ENCODE results near the gene TSPAN11.

DNA sequence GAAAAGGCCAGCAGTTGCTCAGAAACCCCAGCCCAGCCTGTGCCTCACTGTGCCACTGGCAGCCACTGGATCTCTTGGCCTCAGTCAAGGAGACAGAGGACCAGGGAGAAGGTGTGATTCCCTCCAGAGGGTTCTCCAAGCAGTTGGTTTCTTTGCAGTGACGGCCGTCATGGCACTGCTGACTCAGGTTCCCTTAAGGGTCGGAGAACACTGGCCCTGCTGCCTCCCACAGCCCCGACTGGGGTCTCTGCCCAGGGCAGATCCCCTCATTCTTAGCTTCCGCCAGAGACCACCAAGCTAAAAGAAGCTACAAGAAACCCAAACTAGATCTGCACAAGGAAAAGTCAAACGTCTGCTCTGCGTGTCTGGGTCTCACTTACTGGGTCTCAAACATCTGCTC lies 16.4 kb downstream of the TSPAN11 start:
- TF ChIP-seq SIN3A (IDR thresholded peaks at IDR 0.05; ENCODE audit: borderline replicate concordance, insufficient read depth, low read length): no peak
- no peak for TF ChIP-seq POLR2AphosphoS5 (IDR thresholded peaks at IDR 0.05; ENCODE audit: low read depth, low read length)
